GM18505 (cell line): ENCODE results near the gene SLCO4A1.

Source experiments
- ATAC-seq: cut with Tn5 transposase; IDR thresholded peaks from one replicate; pipeline ENCODE4 v1.9.1; 2021; ENCODE audit not compliant: unreplicated experiment
- POLR2A ChIP-seq: IDR thresholded peaks from 4 replicates; pipeline ENCODE4 v1.6.1; 2011; ENCODE audit warnings: borderline replicate concordance; ENCODE audit not compliant: insufficient read depth, insufficient read length; ENCODE audit errors: extremely low read depth

Gene SLCO4A1

GRCh38 chr20:62685781-62686555, 43.7 kb downstream of the SLCO4A1 start:
- no peak for ATAC-seq
- TF ChIP-seq POLR2A: no peak

GRCh38 chr20:62686869-62687830, 44.8 kb downstream of the SLCO4A1 start:
- no peak for ATAC-seq
- no peak for TF ChIP-seq POLR2A

- ATAC-seq: no peak
- no peak for TF ChIP-seq POLR2A
Measured at GRCh38 chr20:62688083-62688482, 45.8 kb downstream of the SLCO4A1 start.

- ATAC-seq: no peak
- no peak for TF ChIP-seq POLR2A
Measured at GRCh38 chr20:62688855-62689460, 46.7 kb downstream of the SLCO4A1 start.

- no peak for ATAC-seq
- TF ChIP-seq POLR2A: no peak
Measured at GRCh38 chr20:62689861-62690260, 47.6 kb downstream of the SLCO4A1 start.

- no peak for TF ChIP-seq POLR2A
- ATAC-seq: no peak
Measured at GRCh38 chr20:62690261-62690820, 48.0 kb downstream of the SLCO4A1 start.

GRCh38 chr20:62691487-62691886, 49.2 kb downstream of the SLCO4A1 start:
- ATAC-seq: no peak
- no peak for TF ChIP-seq POLR2A

GRCh38 chr20:62692176-62692575, 49.9 kb downstream of the SLCO4A1 start:
- ATAC-seq: no peak

GRCh38 chr20:62692801-62693523, 50.7 kb downstream of the SLCO4A1 start:
- no peak for ATAC-seq
- no peak for TF ChIP-seq POLR2A

More at GRCh38 chr20:62692176-62692575, 49.9 kb downstream of the SLCO4A1 start:
- no peak for TF ChIP-seq POLR2A

GRCh38 chr20:62693524-62693922, 51.2 kb downstream of the SLCO4A1 start:
- no peak for TF ChIP-seq POLR2A
- no peak for ATAC-seq

GRCh38 chr20:62694106-62694505, 51.8 kb downstream of the SLCO4A1 start:
- ATAC-seq: no peak
- no peak for TF ChIP-seq POLR2A

GRCh38 chr20:62694868-62695267, 52.6 kb downstream of the SLCO4A1 start:
- TF ChIP-seq POLR2A: no peak
- no peak for ATAC-seq
